Measurements from ENCODE around the gene LRRK1. TPM values are rescaled to one million over a fixed set of nuclear protein-coding genes. Genes with fewer than 3 reads are reported as not detected.
A peak's percentile ranks its signal among the peaks of the same experiment; 100 is the strongest.

Gene LRRK1
- total and polyA plus RNA-seq, 12 donors, result 1.5 to 8.1 (median 2.0) TPM

- Histone ChIP-seq H3K4me3 (peak overlapping the region in 1 of 10 donors; percentile 53), H3K9me3 (no peaks in the 10 kb centered on the region), H3K27ac (no peak overlapping the region), H3K27me3 (peaks cover 18 to 98% (median 78%) of the 10 kb centered on the region in 7 donors), H3K36me3 (no peaks in the 10 kb centered on the region), H3K4me1 (peaks cover 0 to 14% (median 0%) of the 10 kb centered on the region in 9 donors)
- intact Hi-C loops (cut with DNase I), result no loop called here
- DNase-seq (no peak), ATAC-seq (no peak)
- TF ChIP-seq, protein P1, sequence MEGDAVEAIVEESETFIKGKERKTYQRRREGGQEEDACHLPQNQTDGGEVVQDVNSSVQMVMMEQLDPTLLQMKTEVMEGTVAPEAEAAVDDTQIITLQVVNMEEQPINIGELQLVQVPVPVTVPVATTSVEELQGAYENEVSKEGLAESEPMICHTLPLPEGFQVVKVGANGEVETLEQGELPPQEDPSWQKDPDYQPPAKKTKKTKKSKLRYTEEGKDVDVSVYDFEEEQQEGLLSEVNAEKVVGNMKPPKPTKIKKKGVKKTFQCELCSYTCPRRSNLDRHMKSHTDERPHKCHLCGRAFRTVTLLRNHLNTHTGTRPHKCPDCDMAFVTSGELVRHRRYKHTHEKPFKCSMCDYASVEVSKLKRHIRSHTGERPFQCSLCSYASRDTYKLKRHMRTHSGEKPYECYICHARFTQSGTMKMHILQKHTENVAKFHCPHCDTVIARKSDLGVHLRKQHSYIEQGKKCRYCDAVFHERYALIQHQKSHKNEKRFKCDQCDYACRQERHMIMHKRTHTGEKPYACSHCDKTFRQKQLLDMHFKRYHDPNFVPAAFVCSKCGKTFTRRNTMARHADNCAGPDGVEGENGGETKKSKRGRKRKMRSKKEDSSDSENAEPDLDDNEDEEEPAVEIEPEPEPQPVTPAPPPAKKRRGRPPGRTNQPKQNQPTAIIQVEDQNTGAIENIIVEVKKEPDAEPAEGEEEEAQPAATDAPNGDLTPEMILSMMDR (IDR thresholded peaks at IDR 0.05), result no peak
- WGBS, 2 donors, result 89 to 91% methylated on average over 14 of the region's 14 CpGs
Measured at GRCh38 chr15:100881573-100882336, 37.4 kb upstream of the LRRK1 start.

DNA sequence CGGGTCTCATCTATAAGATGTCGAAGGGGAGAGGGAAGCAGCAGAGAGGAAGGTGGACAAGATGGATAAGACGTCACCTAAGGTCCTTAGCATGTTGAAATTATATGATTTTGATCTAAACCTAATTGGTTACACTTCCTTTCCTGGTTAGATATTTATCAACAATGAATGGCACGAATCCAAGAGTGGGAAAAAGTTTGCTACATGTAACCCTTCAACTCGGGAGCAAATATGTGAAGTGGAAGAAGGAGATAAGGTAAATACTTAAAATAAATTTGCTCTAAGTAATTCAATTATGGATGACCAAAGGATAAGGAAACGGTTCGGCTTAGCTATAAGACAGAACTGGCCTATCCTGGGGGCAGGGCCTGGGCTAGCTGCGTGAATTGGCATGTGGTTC, 34.0 kb upstream of the LRRK1 start:
- intact Hi-C loops (cut with DNase I), result no loop called here
- Histone ChIP-seq H3K4me1 (peaks cover 0 to 26% (median 14%) of the 10 kb centered on the region in 9 donors), H3K9me3 (no peaks in the 10 kb centered on the region), H3K36me3 (peaks cover 0 to 2% (median 0%) of the 10 kb centered on the region in 9 donors), H3K27me3 (peaks cover 5 to 95% (median 68%) of the 10 kb centered on the region in 7 donors), H3K27ac (no peak overlapping the region), H3K4me3 (no peak overlapping the region)
- ATAC-seq, result no peak
- 51 to 62% methylated on average over 8 of the region's 8 CpGs for WGBS, 2 donors
- no peak for DNase-seq
- TF ChIP-seq, protein P1 (IDR thresholded peaks at IDR 0.05), result no peak

GRCh38 chr15:100885811-100886210, 33.3 kb upstream of the LRRK1 start:
- H3K36me3 ChIP-seq, result peaks cover 0 to 2% (median 0%) of the 10 kb centered on the region in 9 donors
- intact Hi-C loops (cut with DNase I), result no loop called here
- H3K9me3 ChIP-seq, result no peaks in the 10 kb centered on the region
- no peak overlapping the region for H3K4me3 ChIP-seq
- DNase-seq (no peak), ATAC-seq (no peak)
- no peak overlapping the region for H3K27ac ChIP-seq
- peaks cover 0 to 95% (median 66%) of the 10 kb centered on the region in 7 donors for H3K27me3 ChIP-seq
- WGBS, 2 donors, result 80 to 89% methylated on average over 7 of the region's 7 CpGs
- TF ChIP-seq, protein P1 (IDR thresholded peaks at IDR 0.05), result no peak
- H3K4me1 ChIP-seq, result peaks cover 0 to 19% (median 12%) of the 10 kb centered on the region in 9 donors

- H3K27me3 ChIP-seq, result peaks cover 0 to 95% (median 66%) of the 10 kb centered on the region in 7 donors
- H3K36me3 ChIP-seq, result peaks cover 0 to 14% (median 0%) of the 10 kb centered on the region in 9 donors
- WGBS, 2 donors, result 92% methylated on average over 22 of the region's 22 CpGs
- no peak overlapping the region for H3K4me3 ChIP-seq
- TF ChIP-seq, protein P1 (IDR thresholded peaks at IDR 0.05), result no peak
- ATAC-seq (no peak), DNase-seq (no peak)
- no peaks in the 10 kb centered on the region for H3K9me3 ChIP-seq
- no peak overlapping the region for H3K27ac ChIP-seq
- intact Hi-C loops (cut with DNase I), result no loop called here
- peaks cover 0 to 21% (median 12%) of the 10 kb centered on the region in 9 donors for H3K4me1 ChIP-seq
Measured at GRCh38 chr15:100887211-100887913, 31.8 kb upstream of the LRRK1 start.

Measured in heart right ventricle (tissue), 16 donors.